Measurements from ENCODE around the gene TM9SF4.

The TM9SF4 gene

GRCh38 chr20:32184961-32185603 is 75.6 kb downstream of the TM9SF4 start:
- TF ChIP-seq TSHZ2 (CRISPR knock-in tag; IDR thresholded peaks at IDR 0.05) (no peak), CREB5 (CRISPR knock-in tag; IDR thresholded peaks at IDR 0.05; ENCODE audit: low read depth) (no peak), ZFP3 (CRISPR knock-in tag; IDR thresholded peaks at IDR 0.05) (no peak)
- ATAC-seq = no peak

DNA sequence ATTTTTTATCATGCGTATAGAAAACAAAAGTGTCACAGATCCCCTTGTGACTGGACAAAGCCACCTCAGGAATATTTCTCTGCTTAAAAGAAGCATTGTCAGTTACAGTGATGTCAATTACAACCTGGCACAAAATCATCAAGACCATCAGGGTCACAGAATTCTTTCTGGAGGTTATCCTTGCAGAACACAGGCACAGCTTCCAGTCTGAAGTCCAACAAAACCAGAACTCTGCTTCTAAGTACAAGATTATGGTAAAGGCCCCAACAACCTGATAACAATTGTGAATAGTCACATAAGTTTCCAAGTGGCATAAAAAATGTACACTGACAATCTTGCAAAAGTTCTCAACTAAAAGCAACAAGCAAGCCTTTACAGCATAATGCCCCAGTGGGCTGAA is 77.0 kb downstream of the TM9SF4 start:
- TF ChIP-seq, protein P1, sequence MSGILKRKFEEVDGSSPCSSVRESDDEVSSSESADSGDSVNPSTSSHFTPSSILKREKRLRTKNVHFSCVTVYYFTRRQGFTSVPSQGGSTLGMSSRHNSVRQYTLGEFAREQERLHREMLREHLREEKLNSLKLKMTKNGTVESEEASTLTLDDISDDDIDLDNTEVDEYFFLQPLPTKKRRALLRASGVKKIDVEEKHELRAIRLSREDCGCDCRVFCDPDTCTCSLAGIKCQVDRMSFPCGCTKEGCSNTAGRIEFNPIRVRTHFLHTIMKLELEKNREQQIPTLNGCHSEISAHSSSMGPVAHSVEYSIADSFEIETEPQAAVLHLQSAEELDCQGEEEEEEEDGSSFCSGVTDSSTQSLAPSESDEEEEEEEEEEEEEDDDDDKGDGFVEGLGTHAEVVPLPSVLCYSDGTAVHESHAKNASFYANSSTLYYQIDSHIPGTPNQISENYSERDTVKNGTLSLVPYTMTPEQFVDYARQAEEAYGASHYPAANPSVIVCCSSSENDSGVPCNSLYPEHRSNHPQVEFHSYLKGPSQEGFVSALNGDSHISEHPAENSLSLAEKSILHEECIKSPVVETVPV (CRISPR knock-in tag; IDR thresholded peaks at IDR 0.05) = no peak
- TF ChIP-seq GLIS3 (CRISPR knock-in tag; IDR thresholded peaks at IDR 0.05) = no peak
- TF ChIP-seq TSHZ2 (CRISPR knock-in tag; IDR thresholded peaks at IDR 0.05) = no peak
- no peak for TF ChIP-seq CREB5 (CRISPR knock-in tag; IDR thresholded peaks at IDR 0.05; ENCODE audit: low read depth)
- TF ChIP-seq ZFP30 (CRISPR knock-in tag; IDR thresholded peaks at IDR 0.05) = no peak
- TF ChIP-seq TCF4 (CRISPR knock-in tag; IDR thresholded peaks at IDR 0.05; ENCODE audit: borderline replicate concordance) = no peak
- TF ChIP-seq OSR1 (CRISPR knock-in tag; IDR thresholded peaks at IDR 0.05) = no peak
- TF ChIP-seq ARNTL (CRISPR knock-in tag; IDR thresholded peaks at IDR 0.05; ENCODE audit: borderline replicate concordance, low read depth) = no peak
- TF ChIP-seq ISL1 (CRISPR knock-in tag; IDR thresholded peaks at IDR 0.05) = no peak
- TF ChIP-seq BACH2 (CRISPR knock-in tag; IDR thresholded peaks at IDR 0.05; ENCODE audit: borderline replicate concordance) = no peak
- TF ChIP-seq ESRRG (CRISPR knock-in tag; IDR thresholded peaks at IDR 0.05) = no peak
- no peak for TF ChIP-seq ZFP3 (CRISPR knock-in tag; IDR thresholded peaks at IDR 0.05)
- ATAC-seq = no peak

GRCh38 chr20:32188376-32189122 is 79.0 kb downstream of the TM9SF4 start:
- ATAC-seq = no peak
- TF ChIP-seq TOX (CRISPR knock-in tag; IDR thresholded peaks at IDR 0.05; ENCODE audit: borderline replicate concordance) (no peak), TSHZ2 (CRISPR knock-in tag; IDR thresholded peaks at IDR 0.05) (no peak), ZFP3 (CRISPR knock-in tag; IDR thresholded peaks at IDR 0.05) (no peak), ZC3H10 (CRISPR knock-in tag; IDR thresholded peaks at IDR 0.05) (no peak), ZNF8 (CRISPR knock-in tag; IDR thresholded peaks at IDR 0.05) (no peak), ZNF565 (CRISPR knock-in tag; conservative IDR thresholded peaks at IDR 0.05; ENCODE audit: low read depth) (no peak), CSDC2 (CRISPR knock-in tag; IDR thresholded peaks at IDR 0.05) (no peak), ESRRG (CRISPR knock-in tag; IDR thresholded peaks at IDR 0.05) (no peak), ZFP30 (CRISPR knock-in tag; IDR thresholded peaks at IDR 0.05) (no peak)
- TF ChIP-seq, protein P2, sequence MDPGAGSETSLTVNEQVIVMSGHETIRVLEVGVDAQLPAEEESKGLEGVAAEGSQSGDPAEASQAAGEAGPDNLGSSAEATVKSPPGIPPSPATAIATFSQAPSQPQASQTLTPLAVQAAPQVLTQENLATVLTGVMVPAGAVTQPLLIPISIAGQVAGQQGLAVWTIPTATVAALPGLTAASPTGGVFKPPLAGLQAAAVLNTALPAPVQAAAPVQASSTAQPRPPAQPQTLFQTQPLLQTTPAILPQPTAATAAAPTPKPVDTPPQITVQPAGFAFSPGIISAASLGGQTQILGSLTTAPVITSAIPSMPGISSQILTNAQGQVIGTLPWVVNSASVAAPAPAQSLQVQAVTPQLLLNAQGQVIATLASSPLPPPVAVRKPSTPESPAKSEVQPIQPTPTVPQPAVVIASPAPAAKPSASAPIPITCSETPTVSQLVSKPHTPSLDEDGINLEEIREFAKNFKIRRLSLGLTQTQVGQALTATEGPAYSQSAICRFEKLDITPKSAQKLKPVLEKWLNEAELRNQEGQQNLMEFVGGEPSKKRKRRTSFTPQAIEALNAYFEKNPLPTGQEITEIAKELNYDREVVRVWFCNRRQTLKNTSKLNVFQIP (CRISPR knock-in tag; IDR thresholded peaks at IDR 0.05; ENCODE audit: borderline replicate concordance, low read depth) = no peak
